ENCODE results near the gene CYP1A2.

CYP1A2 gene

DNA sequence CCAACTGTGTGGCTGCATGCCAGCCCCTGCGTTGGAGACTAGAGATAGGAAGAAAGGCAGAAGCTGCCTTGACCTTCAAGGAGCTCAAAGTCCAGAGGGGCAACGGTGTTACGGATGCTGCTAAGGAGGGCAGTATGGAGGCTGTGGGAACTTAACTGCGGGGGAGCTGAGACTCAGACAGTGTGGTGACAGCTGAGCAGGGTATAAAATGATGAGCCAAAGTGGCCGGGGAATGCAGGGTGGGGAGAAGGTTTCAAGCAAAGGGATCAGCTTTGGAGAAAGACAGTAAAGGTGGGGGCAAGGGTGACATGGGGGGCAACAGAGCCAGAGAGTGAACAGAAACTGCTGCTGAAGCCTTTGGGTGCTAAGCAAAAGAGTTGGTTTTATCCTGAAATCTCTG lies 6.2 kb upstream of the CYP1A2 start:
- DNase-seq (ENCODE audit: low read depth): no peak

DNA sequence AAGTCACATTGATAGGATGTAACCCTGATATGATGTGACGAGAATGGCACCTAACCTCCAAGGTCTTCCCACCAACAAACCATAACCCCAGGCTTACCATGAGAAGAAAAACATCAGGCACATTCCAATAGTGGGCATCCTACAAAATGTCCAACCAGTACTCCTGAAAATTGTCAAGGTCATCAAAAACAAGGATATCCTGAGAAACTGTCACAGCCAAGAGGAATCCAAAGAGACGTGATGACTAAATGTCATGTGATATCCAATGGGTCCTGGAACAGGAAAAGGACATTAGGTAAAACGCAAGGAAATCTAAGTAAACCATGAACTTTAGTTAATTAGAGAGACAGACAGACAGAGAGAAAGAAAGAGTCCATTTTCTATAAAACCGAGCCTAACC lies 2.3 kb upstream of the CYP1A2 start:
- DNase-seq (ENCODE audit: low read depth): no peak

DNA sequence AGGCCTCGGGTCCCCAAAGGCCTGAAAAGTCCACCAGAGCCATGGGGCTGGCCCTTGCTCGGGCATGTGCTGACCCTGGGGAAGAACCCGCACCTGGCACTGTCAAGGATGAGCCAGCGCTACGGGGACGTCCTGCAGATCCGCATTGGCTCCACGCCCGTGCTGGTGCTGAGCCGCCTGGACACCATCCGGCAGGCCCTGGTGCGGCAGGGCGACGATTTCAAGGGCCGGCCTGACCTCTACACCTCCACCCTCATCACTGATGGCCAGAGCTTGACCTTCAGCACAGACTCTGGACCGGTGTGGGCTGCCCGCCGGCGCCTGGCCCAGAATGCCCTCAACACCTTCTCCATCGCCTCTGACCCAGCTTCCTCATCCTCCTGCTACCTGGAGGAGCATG lies 1.2 kb downstream of the CYP1A2 start:
- no peak for DNase-seq (ENCODE audit: low read depth)

DNA sequence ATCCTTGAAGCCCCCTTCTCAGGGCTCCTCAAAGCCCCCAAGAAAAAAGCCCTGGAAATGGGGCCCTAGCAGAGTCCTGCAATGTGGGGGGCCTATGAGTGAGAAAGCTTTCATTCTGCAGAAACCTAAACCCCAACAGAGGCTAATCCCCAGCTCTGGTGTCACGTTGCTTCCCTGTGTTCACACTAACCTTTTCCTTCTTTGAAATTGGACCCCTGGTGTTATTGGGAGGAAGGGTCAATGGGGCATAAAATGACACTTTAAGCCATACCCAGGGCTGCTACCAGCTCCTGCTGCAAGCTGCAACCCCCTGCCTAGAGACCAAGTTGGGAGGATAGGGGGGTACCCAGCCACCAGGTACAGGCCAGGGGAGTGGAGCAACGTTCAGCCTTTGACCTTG lies 2.1 kb downstream of the CYP1A2 start:
- DNase-seq (ENCODE audit: low read depth): no peak

DNA sequence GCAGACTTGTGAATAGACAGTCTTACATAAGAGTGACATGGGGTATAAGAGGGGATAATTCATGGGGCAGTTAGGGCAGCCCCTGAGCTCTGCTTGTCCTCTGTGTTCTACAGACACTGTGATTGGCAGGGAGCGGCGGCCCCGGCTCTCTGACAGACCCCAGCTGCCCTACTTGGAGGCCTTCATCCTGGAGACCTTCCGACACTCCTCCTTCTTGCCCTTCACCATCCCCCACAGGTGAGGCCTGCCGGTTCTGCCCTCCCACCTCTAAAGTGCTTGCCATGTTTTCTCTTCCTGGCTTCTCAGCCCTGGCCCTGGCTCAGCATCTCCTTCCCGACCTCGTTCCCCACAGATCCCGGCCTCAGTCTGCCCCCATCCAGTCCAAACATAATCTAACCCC lies 3.4 kb downstream of the CYP1A2 start:
- no peak for DNase-seq (ENCODE audit: low read depth)

DNA sequence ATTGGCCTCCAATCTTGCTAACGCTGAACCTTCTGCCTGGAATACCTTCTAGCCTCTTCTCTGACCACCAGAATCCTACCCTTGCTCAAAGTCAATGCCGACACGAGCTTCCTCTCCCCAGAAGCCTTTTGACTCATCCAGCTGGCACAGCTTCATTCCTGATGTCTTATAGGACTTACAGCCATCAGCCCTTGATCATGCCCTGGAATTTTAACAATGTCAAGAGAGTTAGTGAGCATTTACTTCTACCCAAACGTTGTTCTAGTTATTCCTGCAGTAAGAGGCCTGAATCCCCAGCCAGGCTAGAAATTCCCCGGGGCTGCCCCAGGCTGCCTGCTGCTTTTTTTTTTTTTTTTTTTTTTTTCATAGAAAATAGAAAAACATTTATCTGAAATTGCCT lies 3.9 kb downstream of the CYP1A2 start:
- DNase-seq (ENCODE audit: low read depth): no peak

DNA sequence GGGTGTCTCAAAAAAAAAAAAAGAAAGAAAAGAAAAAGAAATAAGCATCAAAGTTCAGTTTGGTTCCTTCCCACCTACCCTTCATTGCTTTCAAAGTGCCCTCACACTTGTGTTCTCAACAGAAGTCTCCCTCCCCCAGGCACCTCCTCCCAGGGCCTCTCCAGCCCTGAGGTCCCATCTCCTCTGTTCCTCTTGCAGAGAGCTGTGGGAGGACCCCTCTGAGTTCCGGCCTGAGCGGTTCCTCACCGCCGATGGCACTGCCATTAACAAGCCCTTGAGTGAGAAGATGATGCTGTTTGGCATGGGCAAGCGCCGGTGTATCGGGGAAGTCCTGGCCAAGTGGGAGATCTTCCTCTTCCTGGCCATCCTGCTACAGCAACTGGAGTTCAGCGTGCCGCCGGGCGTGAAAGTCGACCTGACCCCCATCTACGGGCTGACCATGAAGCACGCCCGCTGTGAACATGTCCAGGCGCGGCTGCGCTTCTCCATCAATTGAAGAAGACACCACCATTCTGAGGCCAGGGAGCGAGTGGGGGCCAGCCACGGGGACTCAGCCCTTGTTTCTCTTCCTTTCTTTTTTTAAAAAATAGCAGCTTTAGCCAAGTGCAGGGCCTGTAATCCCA lies 6.1 kb downstream of the CYP1A2 start:
- no peak for DNase-seq (ENCODE audit: low read depth)

DNA sequence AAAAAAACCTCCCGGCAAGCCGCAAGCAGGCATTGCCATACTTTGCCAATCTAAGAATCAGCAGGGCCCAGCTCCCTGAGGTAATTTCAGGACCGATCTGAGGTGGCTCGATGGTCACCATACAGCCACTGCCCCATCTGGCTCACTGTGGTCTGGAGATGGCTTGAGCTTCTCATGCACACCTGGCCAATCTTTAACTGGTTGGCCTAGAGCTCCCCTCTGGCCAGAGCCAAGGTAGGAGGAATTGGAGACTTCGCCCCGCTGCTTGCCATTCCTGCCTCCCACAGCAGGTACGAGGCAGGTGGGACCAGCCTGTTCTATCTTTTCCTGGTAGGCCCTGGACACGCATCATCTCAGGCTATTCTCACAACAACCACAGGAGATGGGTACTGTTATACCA lies 10.1 kb downstream of the CYP1A2 start:
- DNase-seq (ENCODE audit: low read depth): no peak

DNA sequence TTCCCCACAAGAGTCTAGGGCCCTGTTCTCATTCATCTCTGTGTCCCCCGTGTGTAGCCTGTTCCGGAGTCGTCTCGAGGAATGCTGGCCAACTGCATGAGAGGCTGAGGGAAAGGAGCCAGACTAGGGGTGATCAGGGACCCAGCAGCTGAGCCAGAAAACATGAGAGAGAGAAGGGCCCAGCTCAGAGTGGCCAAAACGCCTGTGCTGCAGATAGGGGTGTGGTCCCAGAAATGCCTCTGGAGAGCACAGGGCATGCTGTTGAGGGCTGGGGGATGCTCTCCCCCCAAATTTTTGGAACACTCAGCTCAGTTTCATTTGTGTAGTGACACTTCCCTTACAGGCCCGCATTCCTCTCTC lies 14.1 kb downstream of the CYP1A2 start:
- no peak for DNase-seq (ENCODE audit: low read depth)

DNA sequence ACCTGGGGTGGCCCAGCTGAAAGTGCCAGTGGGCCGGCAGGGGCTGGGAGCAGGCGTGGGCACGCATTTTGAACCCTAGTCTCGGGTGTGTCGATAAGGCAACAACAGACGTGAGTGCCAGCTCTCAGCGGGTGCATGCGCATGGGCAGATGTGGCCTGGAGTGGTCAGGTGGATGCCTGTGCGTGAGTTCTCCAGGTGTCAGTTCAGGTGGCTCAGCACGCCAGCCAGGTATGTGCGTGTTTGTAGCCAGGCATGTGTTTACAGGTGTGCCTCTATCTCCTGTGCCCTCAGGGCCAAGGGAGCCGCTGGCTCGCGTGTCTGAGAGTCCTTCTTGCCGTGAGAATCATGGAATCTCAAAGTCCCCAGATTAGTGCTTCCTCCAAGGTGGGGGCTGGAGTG lies 14.8 kb downstream of the CYP1A2 start:
- DNase-seq (ENCODE audit: low read depth): no peak

DNA sequence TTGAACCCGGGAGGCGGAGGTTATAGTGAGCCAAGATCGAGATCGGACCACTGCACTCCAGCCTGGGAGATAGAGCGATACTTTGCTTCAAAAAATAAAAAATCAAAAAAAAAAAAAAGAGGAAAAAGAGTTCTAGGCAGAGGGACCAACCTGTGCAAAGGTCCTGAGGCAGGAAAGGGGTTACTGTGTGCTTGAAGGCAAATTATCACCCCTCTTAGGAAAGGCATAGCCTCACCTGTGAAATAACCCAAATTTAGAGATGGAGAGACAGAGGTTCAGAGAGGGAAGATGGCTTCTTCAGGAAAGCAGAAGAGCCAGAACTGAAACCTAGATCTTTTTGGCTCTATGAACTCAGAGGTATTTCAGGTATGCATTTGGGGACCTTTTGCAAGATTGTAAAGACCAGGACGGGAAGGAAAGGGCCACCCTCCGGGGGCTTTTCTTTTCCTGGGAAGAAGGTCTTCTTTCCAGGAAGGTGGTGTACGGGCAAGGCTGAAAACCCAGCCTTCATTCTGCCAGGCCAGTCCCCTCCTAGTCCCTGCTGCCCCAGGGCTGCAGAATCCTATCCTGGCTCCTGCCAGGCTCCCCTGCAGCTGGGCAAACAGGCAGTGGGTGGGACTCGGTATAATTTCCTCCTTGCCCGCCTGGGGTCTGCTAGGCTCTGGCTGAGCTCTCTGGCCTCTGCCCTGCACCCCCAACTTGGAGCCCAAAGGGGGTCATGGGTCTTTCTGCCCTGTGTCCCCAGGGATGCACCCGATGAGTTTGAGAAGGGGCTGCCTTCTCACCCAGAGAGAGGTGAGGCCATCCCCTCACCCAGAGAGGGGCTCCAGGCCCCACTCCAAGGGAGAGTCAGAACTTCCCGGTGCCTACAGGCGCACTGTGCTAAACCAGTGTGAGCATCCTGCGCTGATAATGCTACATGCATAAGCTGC lies 18.8 kb downstream of the CYP1A2 start:
- DNase-seq (ENCODE audit: low read depth): no peak

DNA sequence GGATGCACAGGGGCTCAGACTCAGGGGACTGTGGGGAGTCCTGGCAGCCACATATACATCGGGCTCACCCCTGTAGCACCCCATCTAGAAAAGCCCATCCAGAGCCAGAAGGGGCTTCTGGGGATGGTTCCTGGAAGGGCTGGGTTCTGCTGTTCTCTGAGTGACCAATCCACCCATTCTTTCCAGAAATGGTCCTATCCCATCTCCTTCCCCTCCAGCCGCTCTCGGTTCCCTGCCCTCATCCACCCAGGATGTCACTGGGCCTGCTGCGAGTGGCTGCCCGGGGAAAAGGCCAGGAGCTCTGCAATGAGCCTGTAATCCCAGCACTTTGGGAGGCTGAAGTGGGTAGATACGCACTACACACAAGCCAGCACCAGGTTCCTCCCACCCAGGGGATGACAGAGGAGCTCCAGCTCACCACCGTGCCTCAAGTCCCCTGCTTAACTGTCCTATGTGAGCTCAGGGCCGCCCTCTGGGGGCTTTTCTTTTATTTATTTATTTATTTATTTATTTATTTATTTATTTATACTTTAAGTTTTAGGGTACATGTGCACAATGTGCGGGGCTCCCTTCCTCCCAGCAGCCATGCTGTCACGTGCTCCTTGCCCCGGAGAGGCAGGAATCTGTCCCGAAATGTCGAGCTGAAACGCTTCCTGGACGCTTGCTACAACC lies 19.6 kb downstream of the CYP1A2 start:
- no peak for DNase-seq (ENCODE audit: low read depth)

DNA sequence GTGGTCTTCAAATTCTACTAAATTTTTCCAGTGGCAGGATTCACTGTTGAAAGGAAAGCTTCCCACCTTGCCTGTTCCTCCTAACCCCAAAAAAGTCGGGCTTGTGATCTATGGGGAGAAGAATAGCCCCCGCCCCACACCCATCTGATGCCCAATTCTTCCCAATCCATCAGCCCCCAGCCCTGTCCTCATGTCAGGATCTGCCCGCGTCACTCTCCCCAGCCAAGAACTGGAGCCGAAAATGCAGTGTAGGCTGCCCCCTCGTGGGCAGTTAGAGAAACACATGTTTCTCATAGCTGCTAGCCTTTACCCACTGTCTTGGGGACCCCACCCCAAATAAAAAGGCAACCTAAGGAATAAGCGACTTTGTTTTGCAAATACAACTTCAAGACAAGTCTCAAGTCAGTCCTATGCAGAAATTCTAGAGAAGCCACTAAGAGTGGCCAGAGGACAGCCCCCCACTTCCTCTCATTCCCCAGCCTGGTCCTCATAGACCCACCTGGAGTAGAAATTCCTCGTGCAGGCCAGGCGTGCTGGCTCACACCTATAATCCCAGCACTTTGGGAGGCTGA lies 20.2 kb downstream of the CYP1A2 start:
- DNase-seq (ENCODE audit: low read depth): no peak

DNA sequence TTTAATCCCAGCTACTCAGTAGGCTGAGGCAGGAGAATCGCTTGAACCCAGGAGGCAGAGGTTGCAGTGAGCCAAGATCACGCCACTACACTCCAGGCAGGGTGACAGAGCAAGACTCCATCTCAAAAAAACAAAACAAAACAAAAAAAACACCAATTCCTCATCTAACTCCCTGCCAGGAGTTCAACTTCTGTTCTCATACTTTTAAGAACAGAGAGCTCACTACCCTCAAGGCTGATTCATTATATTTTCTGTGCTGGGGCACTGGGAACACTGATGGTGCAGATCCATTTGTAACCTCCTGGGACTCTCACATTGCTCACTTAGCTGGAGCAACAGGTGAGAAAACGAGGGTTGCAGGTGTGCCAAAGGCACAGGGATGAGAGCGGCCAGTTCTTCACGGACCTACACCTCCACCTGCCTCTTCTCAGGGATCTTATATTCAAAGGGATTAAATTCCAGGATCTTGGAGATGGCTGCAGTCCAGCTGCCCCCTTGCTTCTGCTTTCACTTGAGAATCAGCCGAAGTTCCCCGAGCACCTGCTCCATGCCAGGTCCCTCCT lies 20.9 kb downstream of the CYP1A2 start:
- DNase-seq (ENCODE audit: low read depth): no peak

DNA sequence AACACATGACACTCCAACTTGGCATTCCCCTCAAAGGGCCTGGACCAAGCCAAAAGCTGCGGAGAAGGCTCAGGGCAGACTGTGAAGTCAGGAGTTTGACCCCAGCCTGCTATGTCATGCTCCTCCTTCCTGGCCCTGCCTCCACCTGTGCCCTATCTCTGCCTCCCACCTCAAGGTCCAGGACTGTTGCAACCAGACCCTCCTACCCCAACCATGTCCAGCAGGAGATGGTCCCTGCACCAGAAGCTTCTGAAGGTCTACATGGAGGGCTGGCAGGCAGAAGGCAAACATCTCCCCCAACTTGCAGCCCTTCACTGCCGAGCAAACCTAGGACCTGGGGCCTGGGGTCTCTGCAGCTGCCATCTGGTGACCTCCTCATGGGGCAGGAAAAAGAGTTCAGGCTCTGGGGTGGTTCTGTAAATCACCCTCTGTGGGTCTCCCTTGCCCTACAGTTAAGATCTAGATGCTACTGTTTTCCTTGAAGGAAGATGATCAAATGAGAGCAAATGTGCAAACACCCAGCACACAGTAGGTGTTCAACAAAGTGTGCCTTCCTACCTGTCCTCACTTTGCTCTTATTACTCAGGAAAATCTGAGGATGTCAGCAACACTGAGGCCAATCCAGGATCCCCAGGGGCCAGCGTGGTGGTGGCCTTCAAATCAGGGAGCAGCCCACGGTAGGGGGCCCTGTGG lies 21.7 kb downstream of the CYP1A2 start:
- DNase-seq (ENCODE audit: low read depth): no peak

DNA sequence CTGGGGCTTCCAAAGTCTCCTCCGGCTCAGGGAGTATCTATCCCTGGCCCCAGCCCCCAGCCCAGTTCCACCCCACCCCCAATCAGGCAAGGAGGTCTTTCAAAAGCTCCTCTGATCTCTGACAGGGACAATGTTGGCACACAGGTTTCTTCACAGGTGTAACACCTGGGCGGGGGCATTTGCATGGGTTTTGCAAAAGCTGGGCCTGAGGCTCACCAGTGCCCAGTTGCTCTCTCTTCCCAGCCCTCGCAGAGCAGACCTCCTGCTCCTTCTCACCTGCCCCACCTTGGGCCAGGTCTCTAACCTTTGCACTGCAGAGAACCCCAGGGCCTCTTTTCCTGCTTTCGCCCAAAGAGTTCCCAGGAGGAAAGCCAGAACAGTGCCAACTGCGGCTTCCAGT lies 24.7 kb downstream of the CYP1A2 start:
- no peak for DNase-seq (ENCODE audit: low read depth)

DNA sequence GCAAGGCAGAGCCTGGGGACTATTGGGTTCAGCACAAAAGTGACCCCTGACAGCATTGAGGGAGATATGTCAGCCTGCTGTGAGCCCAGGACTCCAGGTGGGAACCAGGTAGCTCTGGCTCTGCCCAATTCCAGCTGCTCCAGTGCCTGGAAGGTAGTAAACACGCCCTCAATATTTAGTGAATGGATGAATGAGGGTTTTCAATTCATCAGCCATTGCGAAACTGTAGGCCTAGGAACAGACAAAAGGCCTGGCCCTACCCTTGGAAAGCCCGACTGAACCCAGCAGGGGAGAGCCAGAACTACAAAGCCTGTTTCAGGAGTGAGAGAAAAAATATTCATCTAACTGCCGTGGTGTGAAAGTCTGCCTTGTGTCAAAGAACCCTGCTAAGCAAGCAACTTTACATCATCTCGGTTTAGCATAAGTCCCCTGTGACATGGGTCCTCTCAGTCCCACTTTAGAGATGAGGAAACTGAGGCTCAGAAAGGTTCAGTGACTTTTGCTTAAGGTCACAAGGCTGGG lies 25.1 kb downstream of the CYP1A2 start:
- DNase-seq (ENCODE audit: low read depth): no peak

DNA sequence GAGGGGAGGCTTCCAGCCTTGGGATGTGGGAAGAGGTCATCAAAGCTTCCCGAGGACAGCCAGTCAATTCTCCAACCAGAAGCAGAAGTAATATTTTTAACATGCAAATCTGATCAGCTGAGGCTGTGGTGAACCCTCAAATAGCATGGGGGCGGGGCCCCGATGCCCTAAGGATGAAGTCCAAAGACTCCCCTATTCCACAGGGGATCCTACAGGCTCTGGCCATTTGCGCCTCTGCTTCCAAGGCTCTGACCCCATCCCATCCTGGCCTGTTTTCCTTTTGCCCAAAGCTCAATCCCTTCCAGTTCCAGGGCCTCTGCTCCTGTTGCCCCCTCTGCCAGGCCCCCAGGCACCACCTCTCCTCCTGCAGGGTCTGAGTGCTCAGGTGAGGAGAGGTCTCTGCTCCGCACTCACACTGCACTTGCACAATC lies 26.5 kb downstream of the CYP1A2 start:
- no peak for DNase-seq (ENCODE audit: low read depth)

DNA sequence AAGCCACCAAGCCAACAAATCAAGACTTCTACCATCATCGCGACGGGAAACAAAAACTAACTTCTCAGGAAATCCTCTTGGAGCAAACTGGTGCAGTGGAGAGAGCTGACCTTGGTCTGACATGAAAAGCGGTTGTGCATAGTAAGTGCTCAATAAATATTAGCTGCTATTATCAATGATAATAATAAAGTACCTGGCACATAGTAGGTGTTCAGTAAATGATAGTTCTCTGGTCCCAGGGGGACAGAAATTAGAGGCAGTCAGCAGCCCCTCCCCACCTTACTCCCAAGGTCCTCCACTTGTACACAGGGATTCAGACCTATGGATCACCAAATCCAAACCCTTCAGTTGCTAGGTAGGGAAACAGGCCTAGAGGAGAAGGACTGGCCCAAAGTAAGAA lies 27.2 kb downstream of the CYP1A2 start:
- DNase-seq (ENCODE audit: low read depth): no peak

DNA sequence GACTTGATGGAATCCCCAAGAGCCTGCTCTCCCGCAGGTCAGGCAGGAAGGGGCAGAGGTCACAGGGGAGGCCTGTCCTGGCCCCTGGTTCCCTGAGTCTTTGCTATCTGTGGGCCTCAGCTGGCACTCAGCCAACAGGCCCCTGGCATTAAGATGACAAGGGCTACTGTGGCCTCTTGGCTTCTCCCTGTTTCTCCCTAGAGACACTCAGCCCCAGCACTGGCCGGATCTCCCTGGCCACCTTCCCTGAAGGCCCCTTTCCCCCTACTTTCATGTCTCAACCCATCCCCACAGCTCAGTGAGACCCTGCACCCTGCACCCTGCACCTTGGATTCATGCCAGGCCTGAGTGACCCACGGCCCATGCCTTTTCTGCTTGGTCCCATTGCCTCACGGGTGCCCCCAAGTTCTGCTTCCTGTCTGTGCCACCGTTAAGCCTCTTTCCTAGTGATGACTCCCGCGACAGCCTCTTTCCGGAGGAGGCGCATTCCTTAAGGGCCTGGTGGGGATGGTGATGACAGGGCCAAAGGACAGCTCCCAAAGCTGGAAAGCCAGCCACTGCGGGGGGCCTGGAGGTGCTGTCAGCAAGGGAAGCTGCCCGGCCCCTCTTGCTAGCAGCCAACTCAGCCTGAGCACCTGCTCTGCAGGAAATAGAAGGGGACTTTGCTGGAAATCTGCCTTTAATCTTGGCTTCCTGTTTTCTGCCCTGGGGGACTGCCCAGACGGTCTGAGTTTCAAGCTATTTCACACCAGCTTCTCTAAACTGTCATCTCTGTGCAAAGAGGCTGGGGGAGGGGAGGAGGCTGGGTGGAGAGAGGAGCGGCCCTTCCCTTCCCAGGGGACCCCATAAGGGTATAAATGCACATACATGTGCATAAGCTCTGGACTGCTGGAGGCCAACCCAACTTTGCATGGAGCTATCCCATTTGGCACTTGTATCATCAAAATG lies 28.4 kb downstream of the CYP1A2 start:
- DNase-seq (ENCODE audit: low read depth): no peak
